Measurements from ENCODE around the gene FMN1.

GRCh38 chr15:33101036-33101435 lies 93.5 kb downstream of the FMN1 start:
- TF ChIP-seq, protein P1, sequence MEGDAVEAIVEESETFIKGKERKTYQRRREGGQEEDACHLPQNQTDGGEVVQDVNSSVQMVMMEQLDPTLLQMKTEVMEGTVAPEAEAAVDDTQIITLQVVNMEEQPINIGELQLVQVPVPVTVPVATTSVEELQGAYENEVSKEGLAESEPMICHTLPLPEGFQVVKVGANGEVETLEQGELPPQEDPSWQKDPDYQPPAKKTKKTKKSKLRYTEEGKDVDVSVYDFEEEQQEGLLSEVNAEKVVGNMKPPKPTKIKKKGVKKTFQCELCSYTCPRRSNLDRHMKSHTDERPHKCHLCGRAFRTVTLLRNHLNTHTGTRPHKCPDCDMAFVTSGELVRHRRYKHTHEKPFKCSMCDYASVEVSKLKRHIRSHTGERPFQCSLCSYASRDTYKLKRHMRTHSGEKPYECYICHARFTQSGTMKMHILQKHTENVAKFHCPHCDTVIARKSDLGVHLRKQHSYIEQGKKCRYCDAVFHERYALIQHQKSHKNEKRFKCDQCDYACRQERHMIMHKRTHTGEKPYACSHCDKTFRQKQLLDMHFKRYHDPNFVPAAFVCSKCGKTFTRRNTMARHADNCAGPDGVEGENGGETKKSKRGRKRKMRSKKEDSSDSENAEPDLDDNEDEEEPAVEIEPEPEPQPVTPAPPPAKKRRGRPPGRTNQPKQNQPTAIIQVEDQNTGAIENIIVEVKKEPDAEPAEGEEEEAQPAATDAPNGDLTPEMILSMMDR (IDR thresholded peaks at IDR 0.05): no peak
- no peak for TF ChIP-seq EP300 (IDR thresholded peaks at IDR 0.05; ENCODE audit: low read depth)

Data from transverse colon (tissue), 3 donors.